ENCODE results near the gene RSPH9.
"Not testable (repeated sequence)": the region's sequence is repeated elsewhere in the genome, so short reads cannot be mapped to it uniquely, and the experiment has no call there.

Gene RSPH9

DNA sequence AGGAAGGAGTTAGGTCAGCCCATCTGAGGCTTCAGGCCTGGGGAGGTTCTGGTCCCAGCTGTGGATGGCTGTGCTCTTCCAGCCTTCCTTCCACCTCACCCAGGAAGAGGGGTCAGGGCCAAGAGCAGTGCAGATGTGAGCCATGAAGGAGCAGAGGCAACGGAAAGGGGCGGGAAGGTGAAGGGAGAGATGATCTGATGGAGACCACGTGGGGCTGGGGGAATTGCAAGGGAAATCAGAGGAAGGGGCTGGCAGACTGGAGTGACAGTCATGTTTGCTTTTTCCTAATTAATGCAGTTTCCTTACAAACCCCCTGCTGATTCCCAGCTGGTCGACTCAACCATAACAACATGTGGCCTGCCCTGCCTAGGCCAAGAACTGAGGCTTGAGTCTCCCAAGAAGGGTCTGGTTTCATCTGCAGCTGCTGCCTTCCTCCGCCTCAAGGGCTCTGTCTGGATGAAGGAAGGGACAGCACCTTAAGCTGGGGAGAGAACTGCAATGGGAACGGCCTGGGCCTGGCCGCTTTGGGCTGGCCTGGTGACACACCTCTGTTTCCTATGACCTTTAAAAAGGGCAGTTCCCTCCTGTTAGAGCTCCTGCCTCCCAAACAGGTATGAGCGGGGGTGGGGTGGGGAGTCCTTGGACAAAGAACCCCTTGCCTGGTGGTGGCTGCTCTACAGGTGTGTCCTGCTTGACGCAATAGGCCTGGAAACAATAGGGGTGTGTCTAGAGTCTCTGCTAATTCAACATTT is 50.6 kb downstream of the RSPH9 start:
- H3K27me3 ChIP-seq (ENCODE audit: control insufficient read depth in 1 of 2, insufficient read depth in 2 of 2, low read length in 2 of 2): peaks cover 0 to 4% of the 10 kb centered on the region in 2 donors
- peaks cover 16% of the 10 kb centered on the region for H3K4me1 ChIP-seq (ENCODE audit: control insufficient read depth, insufficient read depth, low read length)
- H3K9ac ChIP-seq (ENCODE audit: low read length in 2 of 2): no peak overlapping the region
- H3K36me3 ChIP-seq (ENCODE audit: control insufficient read depth in 2 of 2, insufficient read depth in 2 of 2, low read length in 2 of 2): no peaks in the 10 kb centered on the region
- no peak overlapping the region for H3K27ac ChIP-seq (ENCODE audit: low read length)
- no peaks in the 10 kb centered on the region for H3K9me3 ChIP-seq (ENCODE audit: control insufficient read depth in 2 of 2, low read length in 2 of 2)
- H3K4me3 ChIP-seq (ENCODE audit: low read length in 2 of 2): no peak overlapping the region

DNA sequence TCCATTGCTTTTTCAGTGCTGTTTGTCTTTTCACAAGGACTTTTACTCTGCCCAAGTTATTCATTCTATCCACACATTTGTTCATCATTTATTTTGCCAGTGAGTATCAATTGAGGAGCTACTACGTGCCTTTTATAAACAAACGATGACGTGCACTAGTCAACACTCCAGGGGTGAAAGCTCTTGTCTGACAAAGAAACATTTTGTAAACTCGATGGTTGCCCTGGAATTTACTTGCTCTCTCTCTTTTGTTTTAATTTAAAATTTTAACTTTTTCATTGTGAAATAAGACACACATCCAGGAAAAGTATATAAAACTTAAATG is 51.1 kb downstream of the RSPH9 start:
- Histone ChIP-seq H3K4me1 (ENCODE audit: control insufficient read depth, insufficient read depth, low read length) (peaks cover 16% of the 10 kb centered on the region), H3K9ac (ENCODE audit: low read length in 2 of 2) (no peak overlapping the region)

DNA sequence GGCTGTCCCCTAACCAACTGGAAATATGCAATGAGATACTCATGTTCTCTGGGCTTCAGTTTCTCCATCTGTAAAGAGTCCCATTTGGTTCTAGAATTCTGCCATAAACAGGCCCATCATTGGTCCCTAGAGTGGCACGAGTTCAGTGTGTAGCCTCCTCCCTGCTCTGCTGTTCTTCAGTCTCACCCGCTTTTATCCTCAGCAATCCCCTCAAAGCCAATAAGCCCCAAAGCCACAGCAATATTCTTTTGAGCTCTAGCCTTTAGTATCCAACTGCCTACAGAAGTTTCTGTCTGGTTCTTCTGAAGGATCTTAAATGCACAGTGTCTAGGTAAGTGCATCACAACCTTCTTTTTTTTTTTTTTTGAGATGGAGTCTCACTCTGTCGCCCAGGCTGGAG is 52.6 kb downstream of the RSPH9 start:
- no peaks in the 10 kb centered on the region for H3K36me3 ChIP-seq (ENCODE audit: control insufficient read depth in 2 of 2, insufficient read depth in 2 of 2, low read length in 2 of 2)
- no peak overlapping the region for H3K4me3 ChIP-seq (ENCODE audit: low read length in 2 of 2)
- H3K27me3 ChIP-seq (ENCODE audit: control insufficient read depth in 1 of 2, insufficient read depth in 2 of 2, low read length in 2 of 2): peaks cover 0 to 4% of the 10 kb centered on the region in 2 donors
- H3K9ac ChIP-seq (ENCODE audit: low read length in 2 of 2): no peak overlapping the region
- no peaks in the 10 kb centered on the region for H3K9me3 ChIP-seq (ENCODE audit: control insufficient read depth in 2 of 2, low read length in 2 of 2)
- no peak overlapping the region for H3K27ac ChIP-seq (ENCODE audit: low read length)
- H3K4me1 ChIP-seq (ENCODE audit: control insufficient read depth, insufficient read depth, low read length): peaks cover 22% of the 10 kb centered on the region

More for the DNA sequence above, 51.1 kb downstream of the RSPH9 start:
- Histone ChIP-seq H3K9me3 (ENCODE audit: control insufficient read depth in 2 of 2, low read length in 2 of 2) (no peaks in the 10 kb centered on the region), H3K36me3 (ENCODE audit: control insufficient read depth in 2 of 2, insufficient read depth in 2 of 2, low read length in 2 of 2) (no peaks in the 10 kb centered on the region), H3K27me3 (ENCODE audit: control insufficient read depth in 1 of 2, insufficient read depth in 2 of 2, low read length in 2 of 2) (peaks cover 0 to 4% of the 10 kb centered on the region in 2 donors), H3K4me3 (ENCODE audit: low read length in 2 of 2) (no peak overlapping the region), H3K27ac (ENCODE audit: low read length) (no peak overlapping the region)

DNA sequence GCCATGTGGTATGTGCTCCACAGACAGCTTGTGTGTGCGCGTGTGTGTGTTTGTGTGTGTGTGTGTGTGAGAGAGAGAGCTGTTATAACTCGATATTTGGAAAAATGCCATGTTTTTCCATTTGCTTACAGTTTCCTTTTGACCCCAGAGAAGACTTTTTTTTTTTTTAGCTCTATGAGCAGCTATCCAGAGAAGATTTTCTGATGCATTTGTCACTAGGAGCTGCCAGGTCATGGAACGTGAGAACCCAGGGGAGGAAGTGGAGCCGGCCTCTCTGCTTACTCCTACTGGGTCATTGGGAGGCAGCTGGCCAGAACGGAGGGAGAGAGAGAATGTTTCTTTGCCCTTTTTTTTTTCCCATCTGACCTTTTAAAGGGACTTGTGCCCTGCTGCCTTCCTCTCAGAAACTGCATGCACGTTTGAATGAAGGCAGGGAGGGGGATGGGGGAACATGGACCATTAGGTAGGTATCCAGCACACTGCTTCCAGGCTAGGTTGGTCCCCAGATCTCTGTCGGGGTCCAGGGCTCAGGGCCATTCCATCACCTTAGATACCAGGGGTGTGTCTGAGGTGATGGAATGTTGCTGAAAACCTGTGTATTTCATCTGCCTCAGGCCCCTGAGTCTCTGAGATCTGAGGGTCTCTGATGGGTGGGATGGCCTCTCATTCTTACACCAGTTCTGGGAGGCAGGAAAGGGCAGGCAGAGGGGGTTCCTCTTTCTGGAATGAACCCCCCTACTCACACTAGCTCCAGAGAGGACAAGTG is 53.9 kb downstream of the RSPH9 start:
- peaks cover 32% of the 10 kb centered on the region for H3K4me1 ChIP-seq (ENCODE audit: control insufficient read depth, insufficient read depth, low read length)
- H3K9me3 ChIP-seq (ENCODE audit: control insufficient read depth in 2 of 2, low read length in 2 of 2): no peaks in the 10 kb centered on the region
- H3K36me3 ChIP-seq (ENCODE audit: control insufficient read depth in 2 of 2, insufficient read depth in 2 of 2, low read length in 2 of 2): no peaks in the 10 kb centered on the region
- no peak overlapping the region for H3K4me3 ChIP-seq (ENCODE audit: low read length in 2 of 2)
- H3K27ac ChIP-seq (ENCODE audit: low read length): no peak overlapping the region
- no peak overlapping the region for H3K9ac ChIP-seq (ENCODE audit: low read length in 2 of 2)
- H3K27me3 ChIP-seq (ENCODE audit: control insufficient read depth in 1 of 2, insufficient read depth in 2 of 2, low read length in 2 of 2): peaks cover 0 to 4% of the 10 kb centered on the region in 2 donors

DNA sequence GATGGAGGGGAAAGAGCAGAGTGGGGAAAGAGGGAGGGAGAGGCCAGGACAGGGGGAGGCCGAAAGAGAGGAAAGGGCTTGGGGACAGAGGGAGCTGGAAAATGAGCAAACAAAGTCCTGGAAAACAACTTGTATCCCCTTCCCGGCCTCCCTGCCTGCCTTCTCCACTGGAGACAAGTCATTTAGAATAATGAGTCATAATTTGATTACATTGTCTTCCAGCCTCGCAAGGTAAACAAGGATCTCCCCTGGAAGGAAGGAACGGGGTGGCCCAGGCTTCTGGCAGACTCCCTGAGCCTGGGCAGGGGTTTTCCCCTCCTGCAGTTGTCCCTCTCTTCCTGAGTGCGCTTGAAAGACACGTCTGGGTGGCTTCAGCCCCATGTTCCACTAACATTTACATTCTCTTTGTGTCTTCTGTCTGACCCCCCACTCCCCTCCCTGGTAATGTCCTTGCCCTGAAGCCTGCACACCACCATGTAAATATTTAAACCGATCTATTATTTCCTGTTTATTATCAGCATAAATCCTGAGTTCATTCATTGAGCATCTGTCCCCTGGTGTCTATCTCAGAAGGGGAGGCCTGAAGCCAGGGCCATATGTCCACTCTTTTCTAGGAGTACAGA is 54.8 kb downstream of the RSPH9 start:
- Histone ChIP-seq H3K27ac (ENCODE audit: low read length) (no peak overlapping the region), H3K4me1 (ENCODE audit: control insufficient read depth, insufficient read depth, low read length) (peaks cover 32% of the 10 kb centered on the region), H3K9ac (ENCODE audit: low read length in 2 of 2) (no peak overlapping the region), H3K27me3 (ENCODE audit: control insufficient read depth in 1 of 2, insufficient read depth in 2 of 2, low read length in 2 of 2) (peaks cover 0 to 4% of the 10 kb centered on the region in 2 donors), H3K4me3 (ENCODE audit: low read length in 2 of 2) (no peak overlapping the region), H3K9me3 (ENCODE audit: control insufficient read depth in 2 of 2, low read length in 2 of 2) (no peaks in the 10 kb centered on the region), H3K36me3 (ENCODE audit: control insufficient read depth in 2 of 2, insufficient read depth in 2 of 2, low read length in 2 of 2) (no peaks in the 10 kb centered on the region)

DNA sequence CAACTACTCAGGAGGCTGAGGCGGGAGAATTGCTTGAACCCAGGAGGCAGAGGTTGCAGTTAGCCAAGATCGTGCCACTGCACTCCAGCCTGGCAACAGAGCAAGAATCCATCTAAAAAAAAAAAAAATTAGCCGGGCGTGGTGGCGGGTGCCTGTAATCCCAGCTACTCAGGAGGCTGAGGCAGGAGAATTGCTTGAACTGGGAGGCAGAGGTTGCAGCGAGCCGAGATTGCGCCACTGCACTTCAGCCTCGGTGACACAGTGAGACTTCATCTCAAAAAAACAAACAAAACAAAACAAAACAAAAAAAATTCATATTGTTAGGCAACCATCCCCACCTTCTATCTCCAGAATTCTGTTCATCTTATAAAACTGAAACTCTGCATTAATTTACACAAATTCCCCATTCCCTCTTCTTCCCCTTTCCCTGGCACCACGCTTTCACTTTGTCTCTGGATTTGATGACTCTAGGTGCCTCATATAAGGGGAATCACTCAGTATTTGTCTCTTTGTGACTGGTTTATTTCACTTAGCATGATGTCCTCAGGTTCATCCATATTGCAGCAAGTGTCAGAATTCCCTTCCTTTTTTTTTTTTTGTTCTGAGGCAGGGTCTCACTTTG is 56.2 kb downstream of the RSPH9 start:
- not testable (repeated sequence) for H3K9ac ChIP-seq (ENCODE audit: low read length in 2 of 2); H3K27me3 ChIP-seq (ENCODE audit: control insufficient read depth in 1 of 2, insufficient read depth in 2 of 2, low read length in 2 of 2); H3K27ac ChIP-seq (ENCODE audit: low read length); H3K36me3 ChIP-seq (ENCODE audit: control insufficient read depth in 2 of 2, insufficient read depth in 2 of 2, low read length in 2 of 2); H3K9me3 ChIP-seq (ENCODE audit: control insufficient read depth in 2 of 2, low read length in 2 of 2); H3K4me3 ChIP-seq (ENCODE audit: low read length in 2 of 2)
- H3K4me1 ChIP-seq (ENCODE audit: control insufficient read depth, insufficient read depth, low read length): peaks cover 35% of the 10 kb centered on the region

DNA sequence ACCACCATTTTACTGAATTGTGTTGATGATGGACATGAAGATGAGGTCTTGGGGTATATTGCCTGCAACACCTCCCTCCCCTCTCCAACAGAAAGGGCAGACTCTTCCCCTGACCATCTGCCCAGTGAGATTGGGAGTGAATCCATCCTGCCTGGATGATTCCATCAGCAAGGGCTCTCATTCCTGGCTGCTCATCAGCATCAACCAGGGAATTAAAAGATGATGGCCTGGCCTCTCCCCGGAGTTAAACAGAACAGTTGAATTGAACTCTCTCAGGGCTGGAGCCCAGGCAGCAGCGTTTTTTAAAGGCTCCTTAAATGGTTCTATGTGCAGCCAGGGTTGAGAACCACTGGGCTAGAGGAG is 57.3 kb downstream of the RSPH9 start:
- H3K9me3 ChIP-seq (ENCODE audit: control insufficient read depth in 2 of 2, low read length in 2 of 2): no peaks in the 10 kb centered on the region
- H3K9ac ChIP-seq (ENCODE audit: low read length in 2 of 2): peak overlapping the region; percentile 39 to 51
- H3K4me3 ChIP-seq (ENCODE audit: low read length in 2 of 2): peak overlapping the region in 1 of 2 donors; percentile 40
- peak overlapping the region; percentile 73 for H3K27ac ChIP-seq (ENCODE audit: low read length)
- H3K27me3 ChIP-seq (ENCODE audit: control insufficient read depth in 1 of 2, insufficient read depth in 2 of 2, low read length in 2 of 2): no peaks in the 10 kb centered on the region
- no peaks in the 10 kb centered on the region for H3K36me3 ChIP-seq (ENCODE audit: control insufficient read depth in 2 of 2, insufficient read depth in 2 of 2, low read length in 2 of 2)
- H3K4me1 ChIP-seq (ENCODE audit: control insufficient read depth, insufficient read depth, low read length): peaks cover 42% of the 10 kb centered on the region

DNA sequence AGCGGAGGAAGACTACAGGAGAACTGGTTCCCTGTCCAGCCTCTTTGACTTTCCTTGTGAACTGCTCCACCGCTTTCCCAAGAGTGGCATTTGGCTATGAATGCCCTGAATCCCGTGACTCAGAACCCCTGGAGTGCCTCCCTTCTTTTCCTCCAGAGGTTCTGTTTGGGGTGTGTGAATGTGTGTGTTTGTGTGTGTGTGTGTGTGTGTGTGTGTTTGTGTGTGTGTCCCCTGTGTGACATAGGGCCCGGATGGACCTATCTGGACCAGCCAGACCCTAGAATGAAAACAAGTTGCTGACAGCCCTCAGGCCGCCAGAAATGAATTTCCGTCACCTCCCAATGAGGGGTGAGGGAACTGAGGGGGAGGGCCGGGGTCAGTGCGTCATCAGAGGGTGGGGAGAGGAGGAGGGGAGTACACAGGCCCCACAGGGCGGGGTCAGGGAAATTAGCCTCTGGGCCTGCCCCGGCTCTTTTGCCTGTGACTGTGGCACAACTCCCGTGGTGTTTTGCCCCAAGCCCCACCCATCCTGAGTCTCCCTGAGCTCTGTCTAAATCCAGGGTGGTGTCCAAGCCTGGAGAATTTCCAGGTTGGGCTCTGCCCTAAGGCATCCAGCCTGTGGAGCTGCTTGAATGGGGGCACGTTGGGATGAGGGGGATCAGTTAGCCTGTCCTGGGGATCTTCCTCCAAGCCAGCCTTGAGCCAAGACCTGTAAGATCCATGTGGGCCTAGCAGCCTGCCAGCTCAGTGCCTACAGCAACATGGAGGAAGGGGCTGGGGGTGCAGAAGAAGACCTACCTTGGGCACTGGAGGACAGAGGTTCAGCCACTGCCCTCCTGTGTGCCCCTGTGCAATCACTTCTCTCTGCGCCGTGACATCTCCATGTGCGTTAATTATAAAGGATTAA is 58.0 kb downstream of the RSPH9 start:
- H3K27ac ChIP-seq (ENCODE audit: low read length): peak overlapping the region; percentile 73
- peak overlapping the region in 1 of 2 donors; percentile 40 for H3K4me3 ChIP-seq (ENCODE audit: low read length in 2 of 2)
- no peaks in the 10 kb centered on the region for H3K9me3 ChIP-seq (ENCODE audit: control insufficient read depth in 2 of 2, low read length in 2 of 2)
- H3K27me3 ChIP-seq (ENCODE audit: control insufficient read depth in 1 of 2, insufficient read depth in 2 of 2, low read length in 2 of 2): no peaks in the 10 kb centered on the region
- no peaks in the 10 kb centered on the region for H3K36me3 ChIP-seq (ENCODE audit: control insufficient read depth in 2 of 2, insufficient read depth in 2 of 2, low read length in 2 of 2)
- peak overlapping the region; percentile 39 to 51 for H3K9ac ChIP-seq (ENCODE audit: low read length in 2 of 2)
- peaks cover 42% of the 10 kb centered on the region for H3K4me1 ChIP-seq (ENCODE audit: control insufficient read depth, insufficient read depth, low read length)

DNA sequence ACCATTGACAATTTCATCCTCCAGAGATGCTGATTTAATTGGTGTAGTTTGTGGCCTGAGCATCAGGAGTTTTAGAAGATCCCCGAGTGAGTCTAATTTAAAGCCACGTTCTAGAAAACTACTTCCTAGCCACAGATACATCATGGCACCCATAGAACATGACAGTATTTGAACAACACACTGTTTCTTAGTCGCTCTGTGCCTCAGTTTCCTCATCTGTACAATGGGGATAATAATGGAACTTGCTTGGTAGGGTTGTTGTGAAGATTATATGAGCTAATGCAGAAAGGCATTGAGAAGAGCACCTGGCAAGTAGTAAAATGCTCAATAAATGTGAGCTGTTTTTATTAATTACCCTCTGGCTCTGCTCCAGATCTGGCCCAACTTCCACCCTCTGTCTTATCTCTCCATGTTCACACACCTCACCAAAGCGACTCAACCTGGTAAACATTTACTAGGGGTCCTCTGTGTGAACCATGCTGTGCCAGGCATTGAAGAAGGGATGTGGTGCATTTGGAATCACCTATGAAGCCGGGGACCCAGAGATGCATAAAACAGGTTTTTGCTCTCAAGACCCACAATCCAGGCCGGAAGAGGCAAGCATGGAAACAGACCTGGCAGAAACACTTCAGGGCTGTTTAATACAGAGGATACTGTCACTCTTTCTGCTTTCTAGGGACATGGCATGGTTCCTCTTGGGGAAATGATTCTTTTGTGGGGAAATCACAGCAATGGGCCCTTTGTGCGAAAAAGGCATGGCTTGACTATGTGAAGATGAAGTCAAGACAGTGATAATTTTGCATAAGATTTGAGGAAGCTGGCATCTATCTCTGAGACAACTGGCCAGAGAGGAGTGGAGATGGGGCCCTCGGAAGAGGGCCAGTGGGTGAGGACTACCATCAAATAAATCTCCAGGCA is 58.9 kb downstream of the RSPH9 start:
- Histone ChIP-seq H3K9ac (ENCODE audit: low read length in 2 of 2) (no peak overlapping the region), H3K4me3 (ENCODE audit: low read length in 2 of 2) (no peak overlapping the region), H3K27ac (ENCODE audit: low read length) (peak overlapping the region; percentile 73), H3K36me3 (ENCODE audit: control insufficient read depth in 2 of 2, insufficient read depth in 2 of 2, low read length in 2 of 2) (no peaks in the 10 kb centered on the region), H3K9me3 (ENCODE audit: control insufficient read depth in 2 of 2, low read length in 2 of 2) (no peaks in the 10 kb centered on the region), H3K27me3 (ENCODE audit: control insufficient read depth in 1 of 2, insufficient read depth in 2 of 2, low read length in 2 of 2) (no peaks in the 10 kb centered on the region), H3K4me1 (ENCODE audit: control insufficient read depth, insufficient read depth, low read length) (peaks cover 39% of the 10 kb centered on the region)
